ENCODE results near the gene CNTNAP2.
"Not testable (repeated sequence)": the region's sequence is repeated elsewhere in the genome, so short reads cannot be mapped to it uniquely, and the experiment has no call there.

Gene CNTNAP2

GRCh38 chr7:146892151-146892550, 775.5 kb downstream of the CNTNAP2 start:
- DNase-seq (ENCODE audit: low spot score): no peak

DNA sequence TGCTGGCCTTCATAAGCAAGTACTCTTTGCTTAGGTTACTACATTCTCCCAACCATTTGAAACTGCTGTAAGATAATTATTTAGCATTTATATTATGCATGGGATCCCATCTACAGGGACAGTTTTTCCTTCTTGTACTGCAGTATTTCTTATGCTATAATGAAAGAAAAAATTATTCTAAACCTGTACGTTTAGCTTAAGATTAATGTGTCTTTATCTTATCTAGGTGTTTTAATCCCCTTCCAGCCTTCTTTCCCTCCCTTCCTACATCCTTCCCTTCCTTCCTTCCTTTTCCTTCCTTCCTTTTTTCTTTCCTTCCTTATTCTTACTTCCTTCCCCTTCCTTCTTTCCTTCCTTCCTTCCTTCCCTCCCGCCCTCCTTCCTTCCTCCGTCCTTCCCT, 778.3 kb downstream of the CNTNAP2 start:
- no peak for DNase-seq (ENCODE audit: low spot score)

DNA sequence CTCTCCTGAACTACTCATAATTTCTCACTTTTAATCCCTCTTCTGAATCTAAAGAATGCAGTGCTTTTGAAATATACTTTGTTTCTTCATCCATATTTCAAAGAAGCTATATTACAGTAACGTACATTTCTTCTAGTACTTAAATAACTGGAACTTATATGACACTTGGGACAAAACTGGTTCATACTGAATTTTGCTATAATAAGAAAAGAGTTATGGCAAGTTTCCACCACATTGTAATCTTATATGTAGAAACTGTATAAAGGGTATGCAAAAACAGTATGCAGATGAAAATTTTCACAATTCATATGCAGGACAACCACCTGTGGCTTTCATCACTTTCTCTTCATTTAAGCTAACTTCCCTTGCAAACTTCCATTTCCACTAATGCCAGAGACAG, 785.7 kb downstream of the CNTNAP2 start:
- no peak for DNase-seq (ENCODE audit: low spot score)

- DNase-seq (ENCODE audit: low spot score): no peak
These were observed 786.1 kb downstream of the CNTNAP2 start for GRCh38 chr7:146902728-146903127.

DNA sequence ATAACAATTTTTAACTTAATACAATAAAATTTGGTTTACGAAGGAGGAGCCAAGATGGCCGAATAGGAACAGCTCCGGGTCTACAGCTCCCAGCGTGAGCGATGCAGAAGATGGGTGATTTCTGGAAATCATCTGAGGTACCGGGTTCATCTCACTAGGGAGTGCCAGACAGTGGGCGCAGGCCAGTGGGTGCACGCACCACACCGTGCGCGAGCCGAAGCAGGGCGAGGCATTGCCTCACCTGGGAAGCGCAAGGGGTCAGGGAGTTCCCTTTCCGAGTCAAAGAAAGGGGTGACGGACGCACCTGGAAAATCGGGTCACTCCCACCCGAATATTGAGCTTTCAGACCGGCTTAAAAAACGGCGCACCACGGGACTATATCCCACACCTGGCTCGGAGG, 789.1 kb downstream of the CNTNAP2 start:
- not testable (repeated sequence) for DNase-seq (ENCODE audit: low spot score)

GRCh38 chr7:146922782-146923181, 806.2 kb downstream of the CNTNAP2 start:
- DNase-seq (ENCODE audit: low spot score): no peak

GRCh38 chr7:146926841-146927240, 810.2 kb downstream of the CNTNAP2 start:
- DNase-seq (ENCODE audit: low spot score): no peak

DNA sequence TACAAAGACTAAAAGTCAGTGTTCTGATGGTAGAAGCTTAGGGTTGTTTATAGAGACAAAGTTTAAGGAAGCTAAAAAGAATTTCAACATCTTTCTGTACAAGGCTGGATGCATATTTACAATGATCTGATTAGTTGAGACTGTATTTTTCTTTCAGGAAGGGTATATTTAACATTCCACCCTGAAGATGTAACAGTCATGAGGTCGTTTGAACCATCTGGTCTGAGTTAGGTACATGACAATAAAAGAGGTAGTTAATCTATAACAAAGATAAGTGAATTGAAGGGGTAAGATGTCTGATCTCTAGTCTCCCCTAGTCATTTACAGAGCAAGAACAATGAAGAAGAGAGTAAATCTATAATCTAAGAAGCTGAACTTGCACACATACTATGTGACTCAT, 821.2 kb downstream of the CNTNAP2 start:
- no peak for DNase-seq (ENCODE audit: low spot score)

DNA sequence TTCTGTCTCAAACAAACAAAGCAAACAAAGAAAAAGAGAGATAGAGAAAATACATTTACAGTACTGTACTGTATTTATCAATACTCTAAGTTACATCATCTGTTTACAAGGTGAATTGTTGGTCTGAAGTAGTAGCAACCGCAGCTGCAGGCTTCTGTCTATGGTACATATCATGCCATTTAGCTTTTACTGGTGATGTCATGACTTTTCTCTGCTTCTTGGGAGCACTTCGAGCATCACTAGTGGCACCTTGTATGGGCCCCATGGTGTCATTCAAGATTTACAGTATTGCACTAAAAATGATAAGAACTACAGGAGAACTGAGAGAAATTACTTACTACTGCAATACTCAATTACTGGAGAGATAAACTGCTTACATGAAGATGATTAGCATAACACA, 826.9 kb downstream of the CNTNAP2 start:
- DNase-seq (ENCODE audit: low spot score): no peak

GRCh38 chr7:146948703-146949102, 832.1 kb downstream of the CNTNAP2 start:
- no peak for DNase-seq (ENCODE audit: low spot score)

DNA sequence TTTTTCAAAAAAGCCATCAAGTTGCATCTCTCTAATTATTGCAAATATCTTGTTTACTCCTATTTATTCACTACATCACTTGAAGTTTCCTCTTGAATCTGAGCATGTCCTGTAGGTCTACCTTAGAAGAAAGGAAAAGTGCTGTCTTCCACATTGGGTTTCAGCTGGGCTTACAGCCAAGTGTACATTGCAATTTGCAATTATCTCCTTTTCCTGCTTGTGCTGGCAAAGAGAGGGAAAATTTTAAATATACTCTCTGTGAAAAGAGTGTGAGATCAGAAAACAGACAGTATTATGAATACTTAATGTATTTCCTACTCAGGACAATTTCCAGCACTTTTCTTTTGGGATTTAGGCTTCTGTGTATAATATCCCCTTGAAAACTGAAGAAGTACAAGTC, 839.7 kb downstream of the CNTNAP2 start:
- DNase-seq (ENCODE audit: low spot score): no peak

- no peak for DNase-seq (ENCODE audit: low spot score)
These were observed 840.3 kb downstream of the CNTNAP2 start for GRCh38 chr7:146956853-146957252.

DNA sequence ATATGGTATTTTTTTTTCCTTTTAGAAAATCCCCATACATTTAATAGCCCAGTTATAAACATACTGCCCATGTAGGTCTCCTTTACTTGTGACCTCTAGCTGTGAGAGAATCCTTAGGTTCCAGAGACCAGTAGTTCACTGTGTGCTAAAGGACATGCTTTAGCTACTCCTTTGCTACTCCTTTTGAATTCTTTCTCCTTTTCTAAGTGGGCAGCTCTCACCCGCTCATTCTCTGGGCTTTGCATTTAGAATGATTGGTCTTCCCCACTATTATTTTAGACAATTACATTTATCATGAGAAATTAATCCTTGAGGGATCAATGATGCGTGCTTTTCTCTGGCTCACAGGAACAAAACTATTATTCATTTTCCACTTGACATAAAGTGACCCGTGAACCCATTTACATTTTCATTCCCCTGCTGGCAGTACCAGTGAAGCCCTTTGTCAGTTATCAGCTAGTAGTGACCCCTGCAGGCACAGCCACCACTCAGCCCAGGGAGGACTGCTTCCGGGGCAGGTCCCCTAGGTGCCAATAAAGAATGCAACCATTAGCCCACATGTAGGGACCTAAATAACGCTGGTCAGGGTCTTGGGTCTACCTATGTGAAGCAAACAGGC, 844.3 kb downstream of the CNTNAP2 start:
- no peak for DNase-seq (ENCODE audit: low spot score)

GRCh38 chr7:146961617-146962016, 845.0 kb downstream of the CNTNAP2 start:
- DNase-seq (ENCODE audit: low spot score): no peak

GRCh38 chr7:146966274-146966673, 849.7 kb downstream of the CNTNAP2 start:
- no peak for DNase-seq (ENCODE audit: low spot score)

- no peak for DNase-seq (ENCODE audit: low spot score)
These were observed 865.9 kb downstream of the CNTNAP2 start for GRCh38 chr7:146982482-146982881.

DNA sequence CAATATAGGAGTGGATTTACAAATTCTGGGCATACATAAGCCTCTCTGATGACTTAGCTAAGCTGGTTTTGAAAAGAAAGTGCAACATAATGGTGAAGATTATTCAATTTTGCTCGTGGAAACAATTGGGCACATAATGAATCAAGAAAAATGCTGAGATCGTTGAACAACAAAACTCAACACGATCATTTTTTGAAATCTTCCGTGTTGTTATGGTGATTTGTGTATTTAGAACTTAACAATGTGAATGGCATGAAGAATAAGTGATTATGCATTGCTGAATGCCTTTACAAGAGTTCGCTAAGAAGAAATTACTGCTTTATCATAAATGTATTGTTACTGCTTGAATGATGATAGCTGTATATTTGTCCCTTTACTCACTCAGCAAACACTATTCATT, 875.0 kb downstream of the CNTNAP2 start:
- no peak for DNase-seq (ENCODE audit: low spot score)

DNA sequence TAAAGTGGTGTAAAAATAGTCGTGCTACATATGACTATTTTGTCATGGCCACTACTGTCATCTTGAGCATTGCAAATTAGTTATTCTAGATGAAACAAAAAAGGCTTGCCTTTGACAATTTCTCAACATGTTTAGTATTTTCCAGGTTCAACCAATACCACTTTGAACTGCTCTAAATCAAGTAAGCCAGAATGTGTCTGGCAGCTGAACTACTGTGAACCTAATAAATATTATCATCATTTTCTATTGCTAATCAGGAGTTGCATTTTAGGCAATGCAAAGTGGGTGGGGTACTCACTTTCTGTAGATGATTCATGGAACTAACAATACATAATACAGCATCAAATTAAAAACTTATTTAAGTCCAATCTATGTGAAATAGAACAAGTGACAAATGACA, 877.2 kb downstream of the CNTNAP2 start:
- DNase-seq (ENCODE audit: low spot score): no peak

DNA sequence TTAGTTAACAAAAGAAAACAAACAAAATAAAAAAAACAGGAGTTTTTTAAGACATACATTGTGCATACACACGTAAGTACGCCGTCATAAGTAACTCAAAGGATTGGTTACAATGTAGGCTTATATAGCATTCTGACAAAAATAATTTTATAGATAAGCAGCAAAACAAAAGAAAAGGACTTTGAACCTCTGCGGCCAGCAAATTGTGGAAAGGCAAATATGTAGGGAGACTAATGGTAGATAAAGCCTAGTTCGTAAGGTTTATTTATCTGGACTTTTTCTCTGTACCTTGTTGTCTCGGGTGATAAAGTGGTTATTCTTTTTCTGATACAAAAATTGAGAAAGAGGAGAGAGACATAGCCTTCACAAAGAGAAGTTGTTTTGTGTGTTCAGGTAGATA, 891.9 kb downstream of the CNTNAP2 start:
- no peak for DNase-seq (ENCODE audit: low spot score)

- DNase-seq (ENCODE audit: low spot score): no peak
These were observed 896.1 kb downstream of the CNTNAP2 start for GRCh38 chr7:147012666-147013065.

- no peak for DNase-seq (ENCODE audit: low spot score)
These were observed 897.2 kb downstream of the CNTNAP2 start for GRCh38 chr7:147013825-147014224.

GRCh38 chr7:147014286-147014955, 897.8 kb downstream of the CNTNAP2 start:
- no peak for DNase-seq (ENCODE audit: low spot score)

DNA sequence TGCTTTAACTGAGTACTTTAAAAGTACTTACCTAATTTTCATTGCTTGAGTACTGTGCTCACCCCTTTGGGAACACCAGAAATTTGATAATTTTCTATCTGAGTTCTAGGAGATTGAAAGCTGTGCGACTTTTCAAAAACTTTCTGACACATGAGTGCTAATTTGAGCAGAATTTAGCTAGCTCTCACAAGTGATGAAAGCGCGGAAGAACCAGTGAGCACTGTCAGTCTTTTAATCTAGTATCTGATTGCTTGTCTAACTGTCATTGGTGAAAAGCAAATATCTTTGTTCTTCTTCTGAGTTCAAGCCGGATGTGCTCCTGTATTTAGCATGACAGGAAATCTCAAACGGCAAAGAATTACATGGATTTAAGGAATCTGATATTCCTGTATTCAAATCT, 899.4 kb downstream of the CNTNAP2 start:
- DNase-seq (ENCODE audit: low spot score): no peak

- no peak for DNase-seq (ENCODE audit: low spot score)
These were observed 905.5 kb downstream of the CNTNAP2 start for GRCh38 chr7:147022056-147022455.

Measured in AG08396 (cell line).